HG02943 (cell line): ENCODE measurements around the gene ZNF331.
"Not testable (repeated sequence)": the region's sequence is repeated elsewhere in the genome, so short reads cannot be mapped to it uniquely, and the experiment has no call there.

Source experiments
- ATAC-seq: cut with Tn5 transposase; IDR thresholded peaks from one replicate; pipeline ENCODE4 v1.9.1; 2021; ENCODE audit warnings: mild to moderate bottlenecking, low read depth, moderate library complexity; ENCODE audit not compliant: unreplicated experiment

Gene ZNF331

DNA sequence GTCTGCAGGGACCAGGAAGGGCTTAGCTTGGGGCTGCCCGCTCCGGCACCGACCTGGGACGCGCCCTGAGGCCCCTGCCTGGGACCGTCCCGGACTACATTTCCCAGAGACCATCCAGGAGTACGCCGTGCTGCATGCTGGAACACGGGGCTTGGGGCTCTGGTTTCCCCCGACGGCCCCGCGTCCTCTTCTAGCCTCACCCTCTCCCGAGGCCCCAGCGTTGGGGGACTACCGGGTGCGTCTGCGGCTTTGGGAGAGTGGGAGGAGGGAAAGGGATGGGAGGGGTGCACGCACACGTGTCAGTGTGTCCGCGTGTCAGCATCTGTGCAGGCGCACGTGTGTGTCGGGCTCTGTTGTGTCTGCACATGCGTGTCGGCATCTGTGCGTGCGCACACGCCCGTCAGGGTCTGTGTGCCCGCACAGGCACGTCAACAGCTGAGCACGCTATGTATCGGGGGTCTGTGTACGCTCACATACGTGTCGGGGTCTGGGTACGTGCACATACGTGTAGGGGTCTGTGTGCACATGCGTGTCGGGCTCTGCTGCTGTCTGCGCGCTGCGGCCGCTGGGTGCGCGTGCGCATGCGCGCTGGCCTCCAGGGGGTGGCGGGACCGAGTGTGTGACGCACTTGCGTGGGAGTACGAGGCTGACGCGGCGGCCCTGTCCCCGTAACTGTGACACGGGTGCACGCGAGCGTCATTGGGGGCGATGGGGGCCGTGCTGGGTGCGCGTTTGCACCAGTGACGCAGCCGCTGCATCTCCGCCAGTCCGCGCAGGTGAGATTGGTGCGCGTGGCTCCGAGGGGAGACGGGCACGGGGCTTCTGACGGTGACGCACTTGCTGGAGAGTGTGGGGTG is at the start of gene ZNF331:
ZNF331 (plus strand) TSS at position 625 of the 857 bp plus-strand sequence. CDS start 31,232 bp downstream, outside the sequence.
- peak; percentile 62 for ATAC-seq

- ATAC-seq, result no peak
Observed at GRCh38 chr19:53492153-53492552, 45.8 kb upstream of the ZNF331 start.

DNA sequence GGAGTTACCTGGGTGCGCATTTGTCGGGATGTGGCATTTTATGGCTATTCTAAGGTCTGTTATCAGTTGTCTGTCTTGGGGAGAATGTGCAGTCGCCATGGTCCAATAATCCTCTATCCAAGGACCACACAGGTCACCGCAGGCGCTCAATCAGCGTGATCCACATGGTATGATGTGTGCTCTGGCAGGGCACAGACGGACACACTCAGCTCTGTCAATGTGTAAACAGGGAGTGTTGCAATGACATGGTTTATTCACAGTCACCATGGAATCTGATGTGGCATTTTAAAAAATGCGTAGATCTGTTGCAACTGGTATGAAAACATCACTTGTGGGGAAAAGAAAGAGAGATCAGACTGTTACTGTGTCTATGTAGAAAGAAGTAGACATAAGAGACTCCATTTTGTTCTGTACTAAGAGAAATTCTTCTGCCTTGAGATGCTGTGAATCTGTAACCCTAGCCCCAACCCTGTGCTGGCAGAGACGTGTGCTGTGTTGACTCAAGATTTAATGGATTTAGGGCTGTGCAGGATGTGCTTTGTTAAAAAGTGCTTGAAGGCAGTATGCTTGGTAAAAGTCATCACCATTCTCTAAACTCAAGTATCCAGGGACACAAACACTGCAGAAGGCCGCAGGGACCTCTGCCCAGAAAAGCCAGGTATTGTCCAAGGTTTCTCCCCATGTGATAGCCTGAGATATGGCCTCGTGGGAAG is 40.5 kb upstream of the ZNF331 start:
- ATAC-seq, result not testable (repeated sequence)

- ATAC-seq, result not testable (repeated sequence)
Observed at GRCh38 chr19:53498024-53498395, 39.9 kb upstream of the ZNF331 start.

GRCh38 chr19:53503151-53503550 is 34.8 kb upstream of the ZNF331 start:
- ATAC-seq, result not testable (repeated sequence)

DNA sequence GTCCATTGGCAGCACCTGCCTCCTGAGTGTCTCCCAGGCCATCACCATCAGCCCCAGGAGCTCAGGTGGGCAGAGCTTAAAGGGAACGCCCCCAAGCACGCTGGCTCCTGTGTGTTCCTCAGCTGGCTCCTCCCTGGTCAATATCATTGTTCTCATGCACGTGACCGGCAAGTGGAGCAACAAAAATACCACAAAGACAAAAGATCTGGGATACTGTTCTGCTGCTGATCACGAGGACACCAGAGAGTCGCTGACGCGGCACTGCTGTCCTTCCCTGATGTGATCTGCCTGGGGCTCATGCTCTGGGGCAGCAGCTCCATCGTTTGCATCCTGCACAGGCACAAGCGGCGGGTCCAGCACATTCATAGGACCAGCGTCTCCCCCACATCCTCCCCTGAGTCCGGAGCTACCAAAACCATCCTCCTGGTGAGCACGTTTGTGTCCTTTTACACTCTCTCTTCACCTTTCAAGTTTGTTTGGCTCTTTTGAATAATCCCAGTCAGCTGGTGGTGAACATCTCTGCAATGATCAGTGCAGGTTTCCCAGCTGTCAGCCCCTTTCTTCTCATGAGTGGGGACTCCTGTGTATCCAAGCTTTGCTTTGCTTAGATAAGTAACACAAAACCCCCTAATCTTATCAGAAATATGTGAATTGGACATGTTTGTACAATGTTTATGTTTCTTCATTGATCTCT is 34.1 kb upstream of the ZNF331 start:
- ATAC-seq, result not testable (repeated sequence)

DNA sequence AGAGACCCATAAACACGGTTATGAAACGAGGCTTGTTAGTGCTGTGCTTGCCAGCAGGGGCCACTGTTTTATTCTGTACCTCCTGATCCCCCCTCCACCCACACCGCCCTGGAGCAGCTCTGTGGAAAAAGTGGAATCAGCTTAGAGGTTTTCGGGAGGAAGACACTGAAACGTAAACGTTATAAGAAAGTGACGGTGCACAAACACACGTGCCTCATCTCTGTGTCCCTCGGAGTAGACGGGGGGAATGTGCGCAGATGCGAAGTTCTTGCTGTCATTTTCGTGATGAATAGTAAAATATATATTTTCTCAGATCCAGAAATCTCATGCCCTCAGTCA is 33.6 kb upstream of the ZNF331 start:
- ATAC-seq, result not testable (repeated sequence)

DNA sequence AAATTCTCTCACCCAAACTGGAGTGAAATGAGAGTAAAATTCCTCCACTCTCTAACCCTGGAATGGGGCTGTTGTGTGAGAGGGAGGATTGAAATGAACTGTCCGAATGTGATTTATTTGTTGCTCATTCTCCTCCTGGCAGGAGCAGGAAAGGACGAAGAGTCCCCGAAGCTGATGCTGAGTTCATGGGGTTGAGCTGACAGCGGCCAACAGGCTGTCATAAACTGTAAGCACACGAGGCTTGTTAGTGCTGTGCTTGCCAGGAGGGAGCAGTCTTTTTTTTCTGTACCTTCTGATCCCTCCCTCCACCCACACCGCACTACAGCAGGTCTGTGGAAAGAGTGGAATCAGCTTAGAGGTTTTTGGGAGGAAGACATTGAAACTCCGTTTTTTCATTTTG is 33.1 kb upstream of the ZNF331 start:
- no peak for ATAC-seq

DNA sequence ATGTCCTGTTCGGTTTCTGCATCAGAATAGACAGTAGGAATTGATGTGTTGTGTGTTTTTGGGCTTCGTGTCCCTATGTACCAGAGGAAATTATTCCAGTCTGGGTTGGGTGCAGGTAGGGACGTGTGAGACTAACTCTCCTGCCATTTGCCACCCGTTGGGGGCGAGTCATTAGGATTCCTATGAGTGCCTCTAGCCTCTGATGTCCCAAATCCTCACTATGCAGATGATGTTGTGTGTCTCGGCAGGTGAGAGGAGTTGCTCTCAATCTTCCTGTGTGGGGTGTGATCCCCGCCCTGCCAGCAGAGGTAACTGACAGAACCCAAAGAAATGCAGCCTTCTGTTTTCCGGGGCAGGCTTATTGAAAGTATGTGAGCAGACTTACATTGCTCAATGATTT is 31.2 kb upstream of the ZNF331 start:
- no peak for ATAC-seq

GRCh38 chr19:53507523-53508442 is 30.2 kb upstream of the ZNF331 start:
- no peak for ATAC-seq

GRCh38 chr19:53509443-53509842 is 28.5 kb upstream of the ZNF331 start:
- no peak for ATAC-seq

DNA sequence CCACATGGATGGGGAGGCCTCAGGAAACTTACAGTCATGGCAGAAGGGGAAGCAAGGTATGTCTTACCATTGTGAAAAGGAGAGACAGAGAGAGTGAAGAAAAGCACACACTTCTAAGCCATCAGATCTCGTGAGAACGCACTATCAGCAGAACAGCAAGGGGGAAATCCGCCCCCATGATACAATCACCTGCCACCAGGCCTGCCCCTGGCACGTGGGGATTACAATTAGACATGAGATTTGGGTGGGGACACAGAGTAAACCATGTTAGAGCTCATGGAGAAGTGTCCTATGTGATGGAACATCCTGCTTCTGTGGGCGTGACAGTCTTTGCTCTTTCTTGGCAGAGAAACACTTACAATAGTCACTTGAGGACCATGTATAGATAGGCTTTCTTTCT is 28.1 kb upstream of the ZNF331 start:
- no peak for ATAC-seq

GRCh38 chr19:53511357-53511756 is 26.6 kb upstream of the ZNF331 start:
- no peak for ATAC-seq

GRCh38 chr19:53511933-53512374 is 26.0 kb upstream of the ZNF331 start:
- no peak for ATAC-seq

DNA sequence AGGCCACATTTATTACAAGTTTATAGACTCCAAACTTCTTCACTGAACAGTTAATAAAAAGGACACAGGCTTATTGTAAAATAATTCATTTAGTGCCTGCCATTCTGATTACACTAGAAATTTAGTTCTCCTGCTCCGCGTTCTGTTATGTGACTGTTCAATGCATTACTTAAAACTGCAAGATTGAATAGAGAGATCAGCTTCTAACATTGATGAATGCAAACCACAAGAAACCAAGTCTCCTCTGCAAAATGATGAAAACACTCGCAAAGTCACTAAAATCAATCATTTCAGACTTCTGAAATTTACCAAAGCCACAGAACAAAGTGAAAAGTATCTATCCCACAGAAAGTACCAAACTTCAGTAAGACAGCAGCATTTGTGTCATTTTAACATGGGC is 22.9 kb upstream of the ZNF331 start:
- not testable (repeated sequence) for ATAC-seq

- no peak for ATAC-seq
Observed at GRCh38 chr19:53517114-53517741, 20.7 kb upstream of the ZNF331 start.

DNA sequence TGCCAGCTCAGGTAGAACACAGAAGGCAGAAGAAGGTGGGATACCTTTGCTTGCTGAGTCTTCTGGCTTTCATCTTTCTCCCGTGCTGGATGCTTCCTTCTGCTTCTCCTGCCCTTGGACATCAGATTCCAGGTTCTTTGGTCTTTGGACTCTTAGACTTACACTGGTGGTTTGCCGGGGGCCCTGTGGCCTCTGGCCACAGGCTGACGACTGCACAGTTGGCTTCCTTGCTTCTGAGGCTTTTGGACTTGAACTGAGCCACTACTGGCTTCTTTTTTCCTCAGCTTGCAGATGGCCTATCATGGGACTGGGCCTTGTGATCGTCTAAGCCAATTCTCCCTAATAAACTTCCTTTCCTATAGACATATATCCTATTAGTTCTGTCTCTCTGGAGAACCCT is 19.8 kb upstream of the ZNF331 start:
- no peak for ATAC-seq

DNA sequence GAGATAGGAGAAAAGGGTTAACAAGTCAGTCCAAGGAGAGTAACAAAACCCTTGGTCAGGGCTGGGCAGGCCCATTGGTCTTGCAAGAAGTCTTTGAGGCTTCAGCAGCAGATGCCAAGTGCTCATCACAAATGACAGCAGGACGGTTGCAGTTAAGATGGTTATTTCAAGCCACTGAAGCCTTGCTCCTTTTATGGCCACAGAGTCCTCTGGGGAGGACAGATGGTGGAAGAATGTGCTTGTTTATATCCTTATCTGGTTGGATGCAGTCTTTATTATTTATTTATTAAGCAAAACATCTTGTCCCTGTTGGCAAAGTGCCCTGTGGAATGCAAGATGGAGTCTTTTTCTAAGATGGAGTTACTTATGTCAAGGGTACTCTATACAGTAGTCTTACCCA is 19.2 kb upstream of the ZNF331 start:
- no peak for ATAC-seq

DNA sequence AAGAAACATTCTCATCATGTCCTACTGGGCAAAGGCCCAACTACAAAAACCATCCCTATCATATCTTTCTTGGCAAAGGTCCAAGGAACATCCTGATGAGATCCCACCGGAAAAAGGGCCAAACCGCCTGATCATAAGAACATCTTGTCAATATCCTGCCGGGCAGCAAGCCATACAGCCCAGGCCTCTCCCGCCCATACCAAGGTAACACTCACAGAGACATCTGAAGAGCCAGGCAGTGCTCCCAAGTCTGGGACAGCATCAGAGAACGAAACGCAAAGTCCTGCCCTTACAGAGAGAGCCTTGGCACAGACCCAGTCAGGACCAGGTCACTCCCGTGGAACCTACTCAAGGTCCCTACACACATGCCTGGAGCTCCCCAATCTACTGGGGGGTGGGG is 18.5 kb upstream of the ZNF331 start:
- ATAC-seq, result no peak

GRCh38 chr19:53520163-53520546 is 17.8 kb upstream of the ZNF331 start:
- no peak for ATAC-seq
